CD4-positive, alpha-beta T cell treated with Interleukin-17A for 1 hour (primary cell): Measurements from ENCODE around the gene RARA.

Source experiments
- DNase-seq: peaks from one replicate; pipeline ENCODE4 v3.0.0-alpha.2; 2020

The RARA gene

GRCh38 chr17:40330850-40331470, 22.0 kb downstream of the RARA start:
- DNase-seq, result no peak

GRCh38 chr17:40331743-40332641, 23.0 kb downstream of the RARA start:
- DNase-seq, result no peak

DNA sequence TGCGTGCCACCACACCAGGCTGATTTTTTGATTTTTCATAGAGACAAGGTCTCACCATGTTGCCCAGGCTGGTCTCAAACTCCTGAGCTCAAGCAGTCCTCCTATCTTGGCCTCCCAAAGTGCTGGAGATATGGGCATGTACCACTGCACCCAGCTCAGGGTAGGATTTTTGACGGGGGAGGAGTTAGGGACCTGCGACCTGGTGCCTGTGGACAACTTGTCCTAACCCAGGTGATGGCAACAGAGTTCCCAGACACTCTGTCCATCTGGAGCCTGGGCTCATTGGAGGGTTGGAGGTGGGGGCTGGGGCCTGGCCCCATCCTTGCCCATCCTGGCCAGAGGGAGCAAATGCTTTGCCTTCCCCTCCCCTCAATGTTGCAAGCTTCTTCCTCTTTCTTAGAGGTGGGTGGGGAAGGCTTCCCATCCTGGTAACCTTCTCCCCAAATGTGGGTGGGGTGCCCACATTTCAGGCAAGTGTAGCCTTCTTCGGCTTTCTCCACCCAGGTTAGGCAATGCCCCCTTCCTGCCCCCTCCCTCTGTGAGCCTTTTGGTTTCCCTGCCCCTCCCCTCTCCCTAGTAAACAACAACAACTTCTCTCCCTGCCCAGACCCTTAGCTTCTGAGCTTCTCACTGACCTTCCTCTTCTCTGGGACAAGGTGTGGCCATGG, 24.9 kb downstream of the RARA start:
- DNase-seq, result peak; percentile 37

GRCh38 chr17:40335620-40336019, 26.6 kb downstream of the RARA start:
- no peak for DNase-seq

DNA sequence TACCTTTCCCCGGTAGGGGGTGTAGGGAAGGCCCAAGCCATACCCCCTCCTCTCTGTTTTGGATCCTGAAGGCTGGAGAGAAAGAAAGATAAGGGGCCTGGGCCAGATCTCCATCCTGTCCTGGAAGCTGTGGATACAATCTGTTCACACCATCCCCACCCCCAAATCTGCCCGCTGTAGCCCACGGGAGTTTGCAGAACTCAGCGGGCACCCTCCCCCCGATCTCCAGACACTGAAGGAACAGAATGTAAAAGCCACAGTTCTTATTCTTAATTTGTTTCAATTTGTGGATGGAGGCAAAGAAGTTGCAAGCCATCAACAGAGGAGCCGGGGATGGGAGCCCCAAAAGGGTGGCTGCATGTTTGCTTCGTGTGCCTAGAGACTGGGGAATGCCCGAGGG, 28.4 kb downstream of the RARA start:
- no peak for DNase-seq

DNA sequence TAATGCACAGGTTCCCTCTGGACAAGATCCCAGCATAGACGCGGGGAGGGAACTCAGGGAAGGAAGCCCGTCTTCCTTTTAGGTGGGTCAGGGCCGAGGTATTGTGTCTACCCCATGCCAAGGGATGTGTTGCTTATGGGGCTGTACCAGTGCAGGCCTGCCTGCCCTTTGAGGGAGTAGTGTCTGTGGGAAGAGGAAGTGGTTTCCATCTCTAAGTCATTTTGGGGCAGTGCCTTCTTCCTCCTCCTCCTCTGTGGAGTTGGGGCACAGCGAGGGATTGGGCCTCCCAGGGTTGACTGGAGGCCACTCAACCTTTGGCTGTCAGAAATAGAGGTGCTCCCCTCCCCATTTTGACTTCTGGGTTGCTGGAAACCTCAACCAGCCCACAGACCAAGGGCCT, 29.1 kb downstream of the RARA start:
- DNase-seq, result peak; percentile 39

DNA sequence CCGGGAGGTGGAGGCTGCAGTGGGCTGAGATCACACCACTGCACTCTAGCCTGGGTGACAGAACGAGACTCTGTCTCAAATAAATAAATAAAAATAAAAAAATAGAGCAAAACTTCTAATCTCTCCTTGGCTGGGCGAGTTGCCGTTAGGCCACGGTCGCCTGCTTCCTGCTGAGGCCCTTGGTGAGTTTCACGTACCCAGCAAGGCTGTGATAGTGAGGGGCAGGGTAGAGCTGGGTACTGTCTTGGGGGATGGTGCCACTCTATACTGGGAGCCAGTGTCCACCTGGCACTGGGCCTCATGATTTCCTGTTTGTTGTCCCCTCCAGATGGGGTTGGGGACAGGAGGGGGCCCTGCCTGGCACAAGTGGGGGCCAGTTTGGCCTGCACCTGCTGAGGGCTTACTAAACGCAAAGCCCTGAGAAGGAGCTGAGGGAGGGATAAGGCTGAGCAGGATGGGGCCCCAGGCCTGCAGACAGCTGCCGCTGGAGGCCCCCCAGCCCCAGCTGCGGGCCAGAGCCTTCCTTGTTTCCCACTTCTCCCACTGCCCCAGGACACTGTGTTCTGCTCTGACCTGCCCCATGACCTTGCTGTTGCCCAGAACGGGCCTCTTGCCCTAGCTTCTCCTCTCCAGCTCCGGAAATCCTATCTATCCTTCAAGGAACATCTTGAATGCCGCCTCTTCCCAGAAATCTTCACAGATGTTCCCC, 30.1 kb downstream of the RARA start:
- DNase-seq, result no peak

DNA sequence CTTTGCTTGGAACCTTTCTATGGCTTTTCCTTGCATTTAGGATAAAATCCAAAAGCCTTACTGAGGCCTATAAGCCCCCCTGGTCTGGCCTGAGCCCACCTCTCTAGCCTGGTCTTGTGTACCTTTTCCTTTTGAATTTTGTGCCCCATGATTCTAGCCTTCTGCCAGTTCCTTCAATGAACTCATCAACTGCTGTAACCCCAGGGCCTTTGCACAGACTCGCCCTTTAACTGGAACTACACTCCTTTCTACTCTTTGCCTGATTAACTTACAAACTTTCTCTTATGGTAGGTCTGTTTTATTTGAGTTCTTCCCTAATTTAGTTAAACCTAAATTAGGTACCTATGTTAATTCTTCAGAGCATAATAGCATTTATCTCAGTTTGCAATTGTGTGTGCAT, 31.3 kb downstream of the RARA start:
- DNase-seq, result no peak

- peak; percentile 94 for DNase-seq
These were observed 32.2 kb downstream of the RARA start for GRCh38 chr17:40340880-40341807.

DNA sequence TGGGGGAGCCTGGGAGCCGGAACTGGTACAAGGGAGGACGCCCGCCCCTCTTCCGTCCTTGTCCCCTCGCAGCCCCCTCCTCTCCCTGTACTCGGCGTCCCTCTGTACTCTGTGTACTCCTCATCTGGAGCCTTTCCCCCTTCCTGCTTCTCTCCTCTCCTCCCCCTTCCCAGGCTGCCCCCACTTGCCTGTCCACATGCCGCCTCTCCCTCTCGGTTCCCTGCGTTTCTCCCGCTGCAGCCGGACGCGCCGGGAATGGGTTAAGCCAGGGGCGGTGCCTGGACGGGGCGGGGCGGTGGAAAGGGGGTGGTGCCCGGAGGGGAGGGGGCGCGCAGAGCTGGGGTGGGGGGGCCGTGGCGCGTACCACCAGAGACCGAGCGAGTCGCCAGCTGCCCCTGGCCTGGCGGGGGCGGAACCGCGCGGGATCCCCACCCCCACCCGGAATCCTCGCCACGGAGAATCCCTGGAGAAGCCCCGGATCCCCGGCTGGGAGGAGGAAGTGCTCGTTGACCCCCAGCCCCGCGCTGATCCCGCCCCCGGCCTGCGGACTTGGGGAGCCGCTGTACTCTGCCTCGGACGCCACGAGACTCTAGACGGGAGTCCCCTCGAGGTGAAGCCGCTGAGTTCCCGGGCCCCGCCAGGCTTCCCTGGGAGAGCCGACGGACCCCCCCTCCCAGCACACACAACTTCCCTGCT, 33.0 kb downstream of the RARA start:
- peak; percentile 50 for DNase-seq

DNA sequence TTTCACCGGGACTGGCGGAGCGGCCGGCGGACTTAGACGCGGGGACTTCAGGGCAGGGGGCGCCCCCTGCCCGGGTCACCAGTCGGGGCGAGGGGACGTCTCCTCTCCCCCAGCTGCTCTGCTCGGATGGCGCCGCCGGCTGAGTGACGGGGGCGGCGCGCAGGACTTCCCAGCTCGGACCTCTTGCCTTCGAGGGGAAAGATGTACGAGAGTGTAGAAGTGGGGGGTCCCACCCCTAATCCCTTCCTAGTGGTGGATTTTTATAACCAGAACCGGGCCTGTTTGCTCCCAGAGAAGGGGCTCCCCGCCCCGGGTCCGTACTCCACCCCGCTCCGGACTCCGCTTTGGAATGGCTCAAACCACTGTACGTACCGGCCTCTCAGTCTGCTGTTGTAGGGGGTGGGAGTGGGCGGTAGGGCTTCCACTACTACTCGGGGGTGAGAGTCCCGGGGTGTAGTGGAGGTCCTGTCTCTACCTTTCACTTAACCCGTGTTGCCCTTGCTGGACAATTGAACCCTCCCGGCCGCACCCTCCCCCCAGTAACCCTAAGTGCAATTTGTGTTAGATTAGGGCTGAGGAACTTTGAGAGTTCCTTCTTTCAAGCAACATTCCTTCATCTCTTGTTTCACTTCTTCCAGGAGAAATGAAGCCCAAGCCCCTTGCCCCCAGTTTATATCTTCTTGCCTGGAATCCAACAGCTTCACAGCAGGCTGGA, 33.7 kb downstream of the RARA start:
- DNase-seq, result peak; percentile 10

GRCh38 chr17:40343219-40344119, 34.5 kb downstream of the RARA start:
- DNase-seq, result peak; percentile 17

GRCh38 chr17:40344421-40345160, 35.6 kb downstream of the RARA start:
- DNase-seq, result peak; percentile 59

DNA sequence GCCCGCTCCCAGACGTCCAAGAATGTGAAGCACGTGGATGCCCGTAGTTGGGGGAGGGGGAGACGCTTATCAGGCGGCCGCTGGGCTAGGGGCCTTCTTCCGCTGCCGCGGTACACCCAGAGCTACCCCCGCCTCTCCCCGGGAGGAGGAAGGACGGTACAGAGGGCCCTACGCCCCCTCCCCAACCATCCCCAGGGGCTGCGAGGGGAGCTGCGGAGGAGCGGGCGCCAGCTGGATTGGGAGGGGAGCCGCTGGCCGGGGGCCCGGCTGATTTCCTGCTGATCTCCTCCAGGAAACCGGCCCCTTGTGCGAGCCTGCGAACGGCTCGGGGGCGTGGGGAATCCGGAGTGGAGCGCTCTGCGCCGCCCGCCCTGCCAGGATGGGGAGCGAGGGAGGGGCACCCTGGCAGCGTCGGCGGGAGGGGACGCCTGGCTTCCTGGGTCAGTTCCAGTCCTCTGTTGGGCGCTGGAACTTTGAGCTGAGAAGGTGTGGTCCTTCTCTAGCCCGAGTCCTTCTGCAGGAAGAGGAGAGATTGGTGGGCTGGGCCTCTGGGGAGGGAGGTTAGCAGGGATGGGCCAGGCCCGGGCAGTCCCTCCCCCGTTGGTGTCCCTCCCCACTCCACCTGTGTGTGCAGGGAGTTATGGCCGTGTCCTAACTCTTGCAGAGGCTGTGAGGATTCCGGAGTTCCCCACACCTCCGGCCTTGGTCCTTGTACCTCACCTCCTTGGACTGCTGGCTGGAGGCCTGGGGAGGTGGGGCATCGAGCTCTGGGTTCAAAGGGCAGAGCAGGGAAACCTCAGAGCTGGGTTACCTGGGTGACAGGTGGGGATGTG, 36.4 kb downstream of the RARA start:
- peak; percentile 57 for DNase-seq

- DNase-seq, result no peak
These were observed 37.2 kb downstream of the RARA start for GRCh38 chr17:40345994-40346764.

GRCh38 chr17:40346765-40347158, 37.8 kb downstream of the RARA start:
- peak; percentile 46 for DNase-seq
